ENCODE results near the gene ACTRT2. TPM values are rescaled to one million over a fixed set of nuclear protein-coding genes. Genes with fewer than 3 reads are reported as not detected.
A peak's percentile ranks its signal among the peaks of the same experiment; 100 is the strongest.

Gene ACTRT2
- total RNA-seq, 1 experiment from 2014 or later, result not detected

DNA sequence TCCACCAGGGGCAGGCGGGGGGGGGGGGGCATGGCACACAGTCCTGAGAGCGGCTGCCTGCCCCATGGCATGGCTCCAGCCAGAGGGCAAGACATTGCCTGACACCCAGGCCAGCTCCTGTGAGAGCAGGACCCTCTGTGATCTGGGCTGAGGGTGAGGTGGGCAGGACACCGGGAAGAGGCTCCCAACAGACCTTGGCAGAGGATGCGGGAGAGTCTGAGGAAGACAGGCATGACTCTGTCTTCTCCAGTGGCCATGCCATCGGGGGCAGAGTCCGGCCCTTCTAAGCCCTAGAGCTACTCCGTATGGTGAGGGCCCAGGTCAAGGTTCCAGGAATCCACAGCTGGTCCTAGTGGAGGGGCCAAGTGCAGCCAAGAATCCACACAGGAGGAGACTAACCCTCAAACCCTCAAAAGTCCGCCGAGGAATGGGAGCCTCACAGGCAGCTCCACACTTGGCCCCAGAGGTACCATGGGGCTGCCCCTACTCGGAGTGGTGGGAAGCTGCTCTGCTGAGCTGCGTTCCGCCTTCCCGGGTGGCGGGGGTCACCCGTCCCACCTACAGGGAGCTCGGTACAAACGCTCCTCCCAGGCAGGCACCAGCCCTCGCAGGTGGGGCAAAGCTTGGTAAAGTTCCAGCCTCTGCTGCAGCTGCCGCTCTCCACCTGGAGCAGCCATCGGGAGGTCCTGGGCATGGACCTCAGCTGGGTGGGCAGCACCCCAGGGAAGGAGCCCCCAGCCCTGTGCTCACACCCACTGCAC lies 6.5 kb downstream of the ACTRT2 start:
- Histone ChIP-seq H2BK20ac (ENCODE audit: low read depth, low read length, poor library complexity, severe bottlenecking) (no peak overlapping the region), H3K23ac (ENCODE audit: insufficient read length, low read depth, low read length) (no peak overlapping the region), H4K8ac (replicated peaks; ENCODE audit: insufficient read length, low read depth, low read length) (no peak overlapping the region), H3K56ac (ENCODE audit: insufficient read length, low read depth, low read length) (no peak overlapping the region), H2BK120ac (ENCODE audit: low read depth, low read length, poor library complexity, severe bottlenecking) (no peak overlapping the region), H2BK15ac (ENCODE audit: low read depth, low read length) (no peak overlapping the region), H3K79me1 (ENCODE audit: insufficient read depth, low read depth, low read length, poor library complexity, severe bottlenecking) (no peaks in the 10 kb centered on the region), H2AK5ac (ENCODE audit: insufficient read length, low read length) (no peak overlapping the region), H3T11ph (ENCODE audit: low read length) (no peak overlapping the region), H3K14ac (ENCODE audit: insufficient read depth, low read length) (peak overlapping the region; percentile 45; the same call in 1 of the 2 replicates), H3K23me2 (ENCODE audit: insufficient read length, low read depth, low read length, poor library complexity, severe bottlenecking) (no peaks in the 10 kb centered on the region), H3K27ac (ENCODE audit: insufficient read length, low read depth, low read length) (no peak overlapping the region), H3K79me2 (ENCODE audit: insufficient read depth, low read length) (no peaks in the 10 kb centered on the region), H4K20me1 (ENCODE audit: control insufficient read depth, insufficient read depth, insufficient read length) (no peaks in the 10 kb centered on the region), H3K4ac (ENCODE audit: low read depth, low read length) (no peak overlapping the region), H2BK5ac (ENCODE audit: insufficient read length, low read length) (no peak overlapping the region), H2AFZ (ENCODE audit: low read length) (no peak overlapping the region), H4K5ac (ENCODE audit: insufficient read length, low read depth, low read length) (no peak overlapping the region), H3K9ac (ENCODE audit: extremely low read depth, insufficient read length, low read length) (no peak overlapping the region), H3K18ac (ENCODE audit: insufficient read length, low read depth, low read length) (no peak overlapping the region), H3K9me3 (ENCODE audit: control insufficient read depth, low read depth, low read length) (peaks cover 24% of the 10 kb centered on the region), H3K4me2 (ENCODE audit: insufficient read depth, insufficient read length, low read length) (no peak overlapping the region), H3K27me3 (ENCODE audit: insufficient read depth, low read length) (no peaks in the 10 kb centered on the region), H2BK12ac (ENCODE audit: insufficient read length, low read depth, low read length) (no peak overlapping the region), H4K91ac (ENCODE audit: insufficient read length, low read depth, low read length) (no peak overlapping the region), H3K4me1 (ENCODE audit: insufficient read depth, low read length) (no peaks in the 10 kb centered on the region)
- H3K36me3 Mint-ChIP-seq (ENCODE audit: insufficient read depth in 1 of 3, low read depth in 3 of 3), result peaks cover 0 to 12% (median 0%) of the 10 kb centered on the region in 3 experiments; a peak in 2 of 7 replicates
- no peaks in the 10 kb centered on the region for H3K4me1 Mint-ChIP-seq
- peaks cover 0 to 20% of the 10 kb centered on the region in 2 experiments; a peak in 2 of 5 replicates for H3K9me3 Mint-ChIP-seq
- H3K27ac Mint-ChIP-seq, result no peak overlapping the region
- WGBS (ENCODE audit: extremely low coverage, insufficient read length, low lambda C conversion rate), result no CpG with 5 or more reads among the region's 20 CpGs
- TF ChIP-seq, protein P1, sequence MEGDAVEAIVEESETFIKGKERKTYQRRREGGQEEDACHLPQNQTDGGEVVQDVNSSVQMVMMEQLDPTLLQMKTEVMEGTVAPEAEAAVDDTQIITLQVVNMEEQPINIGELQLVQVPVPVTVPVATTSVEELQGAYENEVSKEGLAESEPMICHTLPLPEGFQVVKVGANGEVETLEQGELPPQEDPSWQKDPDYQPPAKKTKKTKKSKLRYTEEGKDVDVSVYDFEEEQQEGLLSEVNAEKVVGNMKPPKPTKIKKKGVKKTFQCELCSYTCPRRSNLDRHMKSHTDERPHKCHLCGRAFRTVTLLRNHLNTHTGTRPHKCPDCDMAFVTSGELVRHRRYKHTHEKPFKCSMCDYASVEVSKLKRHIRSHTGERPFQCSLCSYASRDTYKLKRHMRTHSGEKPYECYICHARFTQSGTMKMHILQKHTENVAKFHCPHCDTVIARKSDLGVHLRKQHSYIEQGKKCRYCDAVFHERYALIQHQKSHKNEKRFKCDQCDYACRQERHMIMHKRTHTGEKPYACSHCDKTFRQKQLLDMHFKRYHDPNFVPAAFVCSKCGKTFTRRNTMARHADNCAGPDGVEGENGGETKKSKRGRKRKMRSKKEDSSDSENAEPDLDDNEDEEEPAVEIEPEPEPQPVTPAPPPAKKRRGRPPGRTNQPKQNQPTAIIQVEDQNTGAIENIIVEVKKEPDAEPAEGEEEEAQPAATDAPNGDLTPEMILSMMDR (conservative IDR thresholded peaks at IDR 0.05), result no peak
- no peak overlapping the region for H3K4me3 Mint-ChIP-seq
- DNase-seq, result no peak
- no peaks in the 10 kb centered on the region; the same call in 1 of the 2 replicates for H3K27me3 Mint-ChIP-seq (ENCODE audit: low read depth)
